HG02623 (cell line): ENCODE measurements around the gene NT5C3A.
A peak's percentile ranks its signal among the peaks of the same experiment; 100 is the strongest.
"Not testable (repeated sequence)": the region's sequence is repeated elsewhere in the genome, so short reads cannot be mapped to it uniquely, and the experiment has no call there.

Experiments used
- ATAC-seq: cut with Tn5 transposase; IDR thresholded peaks from one replicate; pipeline ENCODE4 v1.9.1; 2021; ENCODE audit warnings: moderate library complexity; ENCODE audit not compliant: unreplicated experiment

Gene NT5C3A

DNA sequence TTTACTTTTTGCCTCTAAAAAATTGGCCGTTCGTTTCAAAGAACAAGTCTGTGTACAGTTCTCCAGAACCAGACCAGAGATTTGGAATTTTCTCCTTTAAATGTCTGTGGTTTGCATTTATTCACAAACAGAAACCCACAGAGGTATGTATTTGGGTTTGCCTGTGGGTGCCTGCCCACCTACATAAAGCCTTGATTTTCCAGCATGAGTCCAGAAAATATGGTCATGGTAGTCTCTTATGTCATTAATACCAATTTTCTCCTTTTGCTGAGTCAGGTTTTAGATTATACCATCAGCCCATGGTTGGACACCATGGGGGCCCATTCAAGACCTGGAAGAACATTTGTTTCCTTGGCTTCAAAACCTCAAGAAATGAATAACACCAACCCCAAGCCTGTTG lies 82.7 kb downstream of the NT5C3A start:
- not testable (repeated sequence) for ATAC-seq

GRCh38 chr7:32979246-32979645 lies 83.3 kb downstream of the NT5C3A start:
- ATAC-seq = not testable (repeated sequence)

GRCh38 chr7:32977159-32977558 lies 85.4 kb downstream of the NT5C3A start:
- ATAC-seq = not testable (repeated sequence)

DNA sequence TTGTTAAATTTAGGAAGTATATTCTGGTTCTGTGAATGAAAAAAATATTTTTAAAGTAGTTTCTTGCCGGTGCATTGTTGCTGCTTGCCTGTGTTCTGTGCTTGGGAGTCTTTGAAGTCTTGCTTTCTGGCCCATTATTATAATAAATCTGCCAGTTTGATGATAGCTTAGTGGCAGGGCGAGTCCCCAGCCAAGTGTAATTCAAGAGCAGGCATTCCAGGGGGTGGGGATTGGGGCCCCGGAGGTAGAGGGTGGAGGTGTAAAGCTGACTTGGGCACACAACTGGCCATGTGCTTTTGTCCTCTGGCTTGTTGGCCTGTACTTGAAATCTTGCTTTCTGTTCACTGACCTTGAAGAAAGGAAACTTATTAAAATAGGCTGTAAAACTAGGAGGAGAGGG lies 90.6 kb downstream of the NT5C3A start:
- not testable (repeated sequence) for ATAC-seq

DNA sequence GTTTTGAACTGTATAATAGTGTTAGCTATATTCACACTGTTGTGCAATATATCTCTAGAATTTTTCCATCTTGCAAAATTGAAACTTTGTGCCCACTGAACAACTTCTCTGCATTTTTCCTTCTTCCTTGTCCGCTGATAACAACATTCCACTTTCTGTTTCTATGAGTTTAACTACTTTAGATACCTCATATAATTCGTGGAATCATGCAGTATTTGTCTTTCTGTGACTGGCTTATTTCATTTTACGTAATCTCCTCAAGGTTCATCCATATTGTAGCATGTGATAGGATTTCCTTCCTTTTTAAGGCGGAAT lies 95.4 kb downstream of the NT5C3A start:
- not testable (repeated sequence) for ATAC-seq

DNA sequence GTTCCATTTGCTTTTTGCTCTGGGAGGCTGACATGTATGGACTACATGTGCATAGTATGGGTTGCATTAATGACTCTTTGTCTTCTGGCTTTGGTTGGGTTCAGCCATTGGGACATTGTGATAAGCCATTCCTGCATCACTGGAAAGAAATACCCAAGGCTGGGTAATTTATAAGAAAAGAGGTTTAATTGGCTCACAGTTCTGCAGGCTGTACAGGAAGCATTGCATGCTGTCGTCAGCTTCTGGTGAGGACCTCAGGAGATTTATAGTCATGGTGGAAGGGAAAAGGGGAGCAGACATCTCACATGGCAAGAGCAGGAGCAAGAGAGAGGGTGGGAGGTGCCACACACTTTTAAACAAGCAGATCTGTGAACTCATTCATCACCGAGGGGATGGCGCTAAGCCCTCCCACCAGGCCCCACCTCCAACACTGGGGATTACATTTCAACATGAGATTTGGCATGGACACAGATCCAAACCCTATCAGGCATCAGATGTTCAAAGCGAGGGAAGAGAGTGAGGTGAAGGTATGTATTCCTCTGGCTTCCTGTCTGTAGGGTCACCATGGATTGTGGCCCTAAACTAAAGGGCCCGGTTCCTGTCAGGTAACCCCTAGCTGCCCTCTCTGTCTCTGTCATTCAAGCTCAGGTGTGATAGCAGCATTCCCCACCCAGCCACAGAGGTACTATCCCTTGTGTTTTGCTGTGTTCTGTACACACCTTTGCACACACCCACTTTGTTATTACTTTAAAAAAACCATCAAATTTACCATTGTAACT lies 95.9 kb downstream of the NT5C3A start:
- ATAC-seq = not testable (repeated sequence)

DNA sequence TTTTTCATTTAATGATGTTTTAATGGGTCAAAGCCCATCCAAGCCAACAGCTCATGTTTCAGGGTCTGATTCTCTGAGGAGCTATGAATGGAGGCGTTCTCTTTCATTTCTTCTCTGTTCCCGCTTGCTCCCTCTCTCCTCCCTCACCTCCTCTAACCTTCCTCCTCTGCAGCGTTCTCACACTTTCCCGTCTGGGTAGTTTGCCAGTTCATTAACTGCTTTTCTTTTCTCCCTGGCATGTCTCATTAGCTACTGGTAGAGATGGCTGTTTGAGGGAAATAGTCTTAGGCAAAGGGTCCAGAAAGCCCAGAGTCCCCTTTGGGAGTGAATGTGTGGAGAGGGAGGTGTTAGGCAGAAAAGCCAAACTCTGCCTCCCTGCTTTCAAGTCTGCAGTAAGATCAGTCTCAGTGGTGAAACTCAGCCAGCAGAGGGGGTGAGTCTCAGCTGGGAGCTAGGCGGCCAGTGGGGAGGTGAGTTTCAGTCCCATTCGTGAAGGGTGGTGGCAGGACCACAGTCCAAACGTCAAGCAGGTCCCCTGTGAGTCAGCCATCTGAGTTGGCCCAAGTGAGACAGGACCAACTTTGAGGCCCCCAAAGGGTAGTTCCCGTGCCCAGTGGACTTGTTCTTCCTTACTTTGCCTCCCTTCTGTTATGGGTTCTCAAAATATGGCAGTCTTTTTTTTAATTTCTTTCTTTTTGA lies 98.0 kb downstream of the NT5C3A start:
- peak; percentile 95 for ATAC-seq
